HG03469 (cell line): Measurements from ENCODE around the gene ZFP64.
A peak's percentile ranks its signal among the peaks of the same experiment; 100 is the strongest.
"Not testable (repeated sequence)": the region's sequence is repeated elsewhere in the genome, so short reads cannot be mapped to it uniquely, and the experiment has no call there.

Source experiments
- ATAC-seq: cut with Tn5 transposase; IDR thresholded peaks from one replicate; pipeline ENCODE4 v1.9.1; 2021; ENCODE audit warnings: mild to moderate bottlenecking, moderate library complexity, moderate number of reproducible peaks; ENCODE audit not compliant: unreplicated experiment

ZFP64 gene

DNA sequence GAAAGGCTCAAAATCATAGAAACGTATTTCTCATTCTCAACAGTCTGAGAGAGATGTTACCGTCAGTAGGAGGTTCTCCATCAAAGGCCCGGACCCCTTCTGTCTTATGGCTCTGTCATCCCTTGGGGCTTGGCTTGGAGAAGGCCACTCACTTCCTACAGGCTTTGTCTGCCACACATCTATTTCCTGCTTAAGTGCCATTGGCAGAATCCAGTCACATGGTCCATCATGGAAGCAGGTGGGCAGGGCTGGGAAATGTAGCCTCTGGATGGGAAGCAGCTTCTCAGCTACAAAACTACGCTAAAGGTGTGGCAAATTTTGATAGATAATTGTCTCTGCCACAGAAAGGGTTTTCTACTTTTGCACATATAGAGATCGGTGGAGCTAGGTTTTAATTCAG is 12.6 kb upstream of the ZFP64 start:
- no peak for ATAC-seq

- ATAC-seq = no peak
Observed at GRCh38 chr20:52201395-52201794, 9.8 kb upstream of the ZFP64 start.

- no peak for ATAC-seq
Observed at GRCh38 chr20:52200870-52201269, 9.3 kb upstream of the ZFP64 start.

DNA sequence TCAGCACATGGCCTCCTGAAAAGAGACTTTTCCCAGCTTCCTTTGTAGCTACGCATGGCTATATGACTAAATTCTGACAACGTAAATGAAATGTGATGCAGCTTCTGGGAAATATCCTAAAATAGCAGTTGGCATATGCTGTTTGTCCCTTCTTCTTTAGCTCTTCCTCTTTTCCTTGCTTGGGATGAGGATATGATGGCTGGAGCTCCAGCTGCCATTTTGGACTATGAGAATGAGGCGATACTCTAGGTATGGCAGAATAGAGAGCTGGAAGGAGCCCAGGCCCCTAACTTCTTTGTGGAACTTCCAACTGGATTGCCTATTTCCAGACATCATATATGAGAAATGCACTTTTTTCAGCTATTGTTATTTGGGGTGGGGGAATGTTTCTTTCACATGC is 5.3 kb upstream of the ZFP64 start:
- ATAC-seq = no peak

DNA sequence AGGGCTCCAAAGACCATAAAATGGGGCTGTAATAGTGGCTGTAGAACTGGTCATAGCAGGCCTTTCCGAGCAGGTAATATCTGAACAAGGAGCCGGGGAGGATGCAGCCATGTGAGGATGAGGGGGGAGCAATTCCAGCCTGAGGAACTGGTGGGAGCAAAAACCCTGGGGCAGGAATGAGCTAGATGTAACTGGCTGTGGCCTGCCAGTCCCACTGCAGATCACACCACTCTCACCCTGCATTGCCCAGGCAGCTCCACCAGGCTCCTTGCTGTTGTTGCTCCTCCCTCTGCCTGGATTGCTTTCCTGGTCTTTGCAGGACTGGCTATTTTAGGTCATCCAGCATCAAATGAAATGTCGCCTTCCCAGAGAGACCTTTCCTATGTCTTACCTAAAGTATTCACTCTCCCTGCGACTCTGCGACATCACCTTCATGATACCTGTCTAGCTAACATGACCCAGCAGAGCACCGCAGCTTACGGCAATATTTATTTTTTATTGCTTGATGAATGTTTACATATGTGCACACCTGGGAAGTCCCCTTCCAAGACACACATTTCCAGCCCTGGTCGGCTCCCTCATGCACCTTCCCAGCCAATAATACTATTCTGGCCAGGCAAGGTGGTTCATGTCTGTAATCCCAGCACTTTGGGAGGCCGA is 2.4 kb upstream of the ZFP64 start:
- ATAC-seq = no peak

- ATAC-seq = no peak
Observed at GRCh38 chr20:52193133-52193532, 1.6 kb upstream of the ZFP64 start.

DNA sequence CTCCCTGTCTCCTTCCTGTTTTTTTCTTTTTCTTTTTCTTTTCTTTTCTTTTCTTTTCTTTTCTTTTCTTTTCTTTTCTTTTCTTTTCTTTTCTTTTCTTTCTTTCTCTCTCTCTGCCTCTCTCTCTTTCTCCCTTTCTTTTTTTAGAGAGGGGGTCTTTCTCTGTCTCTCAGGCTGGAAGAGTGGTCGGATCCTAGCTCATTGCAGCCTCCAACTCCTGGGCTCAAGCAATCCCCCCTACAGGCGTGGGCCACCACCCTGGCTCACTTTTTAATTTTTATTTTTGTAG is 1.1 kb upstream of the ZFP64 start:
- not testable (repeated sequence) for ATAC-seq

- ATAC-seq = peak; percentile 23
Observed at GRCh38 chr20:52191916-52192718, 538 bp upstream of the ZFP64 start.

- ATAC-seq = no peak
Observed at GRCh38 chr20:52190437-52191131, 995 bp downstream of the ZFP64 start.

DNA sequence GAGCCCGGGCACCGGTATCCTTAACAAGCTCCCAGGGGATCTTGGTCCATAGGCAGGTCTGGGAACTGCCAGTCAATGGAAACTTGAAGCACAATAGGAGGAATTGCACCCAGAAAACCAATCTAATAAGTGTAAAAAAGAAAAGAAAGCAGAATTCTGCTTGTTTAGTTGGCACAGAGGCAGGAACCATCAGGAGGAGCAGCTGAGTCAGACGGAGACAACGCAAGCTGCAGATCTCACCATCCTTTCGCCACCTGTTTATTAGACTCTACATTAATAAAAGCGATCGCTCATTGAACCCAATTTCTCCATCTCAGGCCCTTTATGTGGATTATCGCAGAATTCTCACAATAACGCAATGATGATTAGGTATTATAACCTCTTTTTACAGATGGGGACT is 9.8 kb downstream of the ZFP64 start:
- no peak for ATAC-seq

- ATAC-seq = no peak
Observed at GRCh38 chr20:52180180-52180840, 11.3 kb downstream of the ZFP64 start.

- peak; percentile 73 for ATAC-seq
Observed at GRCh38 chr20:52179331-52180179, 12.0 kb downstream of the ZFP64 start.

GRCh38 chr20:52178691-52179090 is 12.9 kb downstream of the ZFP64 start:
- no peak for ATAC-seq

- ATAC-seq = no peak
Observed at GRCh38 chr20:52175840-52176239, 15.7 kb downstream of the ZFP64 start.

GRCh38 chr20:52172392-52173047 is 19.1 kb downstream of the ZFP64 start:
- peak; percentile 74 for ATAC-seq

DNA sequence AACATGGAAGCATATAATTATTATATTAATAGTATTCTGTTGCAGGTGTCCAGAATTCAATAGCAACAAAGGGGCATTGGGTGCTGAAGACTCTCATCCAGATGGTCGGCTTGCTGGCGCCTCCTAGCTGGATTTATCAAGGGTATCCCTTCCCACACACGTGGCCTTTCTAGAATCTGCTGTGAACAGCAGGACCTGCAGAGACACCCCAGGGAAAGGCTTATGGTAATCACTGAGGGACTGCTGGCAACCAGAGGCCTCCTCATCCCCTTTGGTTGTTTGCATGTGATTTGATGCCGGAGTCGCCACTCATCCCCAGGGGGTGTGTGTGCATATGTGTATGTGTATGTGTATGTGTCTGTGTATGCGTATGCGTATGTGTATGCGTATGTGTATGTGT is 20.6 kb downstream of the ZFP64 start:
- ATAC-seq = no peak

GRCh38 chr20:52168116-52168515 is 23.5 kb downstream of the ZFP64 start:
- ATAC-seq = no peak

DNA sequence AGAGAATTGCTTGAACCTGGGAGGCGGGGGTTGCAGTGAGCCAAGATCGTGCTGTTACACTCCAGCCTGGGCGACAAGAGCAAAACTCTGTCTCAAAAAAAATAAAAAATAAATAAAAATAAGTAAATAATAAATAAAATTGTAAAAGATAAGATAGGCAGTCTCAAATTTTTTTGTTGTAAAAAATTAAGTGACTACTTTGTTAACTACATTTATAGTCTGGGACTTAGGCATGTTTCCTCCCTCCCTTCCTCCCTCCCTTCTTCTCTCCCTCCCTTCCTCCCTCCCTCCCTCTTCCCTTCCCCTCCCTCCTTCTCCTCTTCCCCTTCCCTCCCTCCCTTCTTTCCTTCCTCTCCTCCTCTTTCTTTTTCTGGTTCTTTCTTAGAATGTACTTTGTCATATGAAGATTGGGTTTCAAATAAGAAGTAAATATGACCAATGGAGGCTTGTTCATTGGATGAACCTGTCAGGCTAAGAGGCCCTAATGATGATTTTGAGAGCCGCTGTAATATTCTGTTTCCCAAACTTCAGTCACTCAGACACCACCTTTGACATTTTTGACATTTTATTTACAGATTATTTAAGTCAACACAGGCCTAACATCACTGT is 24.2 kb downstream of the ZFP64 start:
- ATAC-seq = no peak

DNA sequence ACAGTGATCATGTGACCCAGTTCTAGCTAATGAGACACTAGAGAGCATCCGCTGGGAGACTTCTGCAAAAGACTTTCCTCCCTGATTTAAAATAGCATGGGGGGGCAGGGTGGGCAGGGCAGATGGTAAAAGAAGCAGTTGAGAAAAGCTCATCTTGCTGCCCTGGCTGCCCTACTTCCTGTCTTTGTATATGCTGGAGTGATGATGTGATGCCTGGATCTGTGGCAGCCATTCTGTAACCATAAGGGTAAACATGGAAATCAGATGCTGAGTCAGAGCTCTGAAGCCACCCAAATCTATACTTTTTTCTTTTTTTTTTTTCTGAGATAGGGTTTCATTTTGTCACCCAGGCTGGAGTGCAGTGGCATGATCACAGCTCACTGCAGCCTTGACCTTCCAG is 25.4 kb downstream of the ZFP64 start:
- ATAC-seq = no peak
